HEK293 (cell line): Measurements from ENCODE around the gene JOSD2.

Experiments
- CTCF ChIA-PET: fragments of 350-600 bp; formaldehyde crosslinking; extraction: SDS; loops from one replicate; lab custom pipeline; 2021; ENCODE audit warnings: antibody characterized with exemption; lab: Yijun Ruan, JAX
- POLR2A ChIA-PET: fragments of 300-600 bp; formaldehyde crosslinking; extraction: SDS; loops from one replicate; lab custom pipeline; 2020; ENCODE audit warnings: antibody characterized with exemption, inconsistent platforms; lab: Yijun Ruan, JAX
- H3K27ac ChIP-seq: fragments of 200-500 bp; sonication (Bioruptor generic); 2 replicates; pipeline ENCODE4 v1.5.1; 2014; ENCODE audit warnings: low read depth, low read length, control low read depth, inconsistent platforms; ENCODE audit errors: extremely low read depth
- H3K36me3 ChIP-seq, 2 experiments: fragments of 200-500 bp in 1 of 2; sonication (Bioruptor generic) in 1 of 2; 1 replicate in 1 of 2; 2 replicates in 1 of 2; pipeline ENCODE4 v1.5.1; 2014 to 2017; ENCODE audit warnings: inconsistent platforms in 2 of 2, low read length in 2 of 2; ENCODE audit not compliant: control insufficient read depth in 2 of 2, insufficient read depth in 1 of 2
- H3K4me1 ChIP-seq: fragments of 200-500 bp; sonication (Bioruptor generic); 2 replicates; pipeline ENCODE4 v1.5.1; 2014; ENCODE audit warnings: mild to moderate bottlenecking, low read length, inconsistent platforms; ENCODE audit not compliant: control insufficient read depth, insufficient read depth
- H3K4me3 ChIP-seq: 2 replicates; pipeline ENCODE4 v1.5.1; 2011; ENCODE audit warnings: low read depth, mild to moderate bottlenecking, control low read depth, low read length, moderate library complexity
- H3K9me3 ChIP-seq: fragments of 200-500 bp; sonication (Bioruptor generic); 2 replicates; pipeline ENCODE4 v1.5.1; 2014; ENCODE audit warnings: low read depth, low read length, inconsistent platforms; ENCODE audit not compliant: control insufficient read depth, insufficient read depth
- BCL11B ChIP-seq: fragments of 450-650 bp; formaldehyde crosslinking; IDR thresholded peaks from 2 replicates; pipeline ENCODE4 v1.5.1; 2016; ENCODE audit warnings: low read depth, missing biosample characterization, missing genetic modification characterization
- GFI1B ChIP-seq: fragments of 450-650 bp; formaldehyde crosslinking; IDR thresholded peaks from 2 replicates; pipeline ENCODE4 v1.5.1; 2016; ENCODE audit warnings: missing biosample characterization, missing genetic modification characterization
- KLF10 ChIP-seq: fragments of 450-650 bp; IDR thresholded peaks from 2 replicates; pipeline ENCODE4 v1.5.1; 2018; ENCODE audit warnings: missing biosample characterization, mild to moderate bottlenecking, missing genetic modification characterization
- OSR2 ChIP-seq: fragments of 450-650 bp; formaldehyde crosslinking; IDR thresholded peaks from 2 replicates; pipeline ENCODE4 v1.5.1; 2016; ENCODE audit warnings: missing biosample characterization, missing genetic modification characterization
- OVOL3 ChIP-seq: fragments of 450-650 bp; formaldehyde crosslinking; IDR thresholded peaks from 2 replicates; pipeline ENCODE4 v1.5.1; 2016; ENCODE audit warnings: missing biosample characterization, missing genetic modification characterization
- SP3 ChIP-seq: fragments of 450-650 bp; formaldehyde crosslinking; IDR thresholded peaks from 2 replicates; pipeline ENCODE4 v1.5.1; 2016; ENCODE audit warnings: missing biosample characterization, missing genetic modification characterization
- TCF7L2 ChIP-seq: IDR thresholded peaks from 2 replicates; pipeline ENCODE4 v1.6.1; 2011; ENCODE audit warnings: low read depth, mild to moderate bottlenecking, inconsistent platforms, low read length, moderate library complexity, borderline replicate concordance
- ZFP3 ChIP-seq: fragments of 450-650 bp; formaldehyde crosslinking; IDR thresholded peaks from 2 replicates; pipeline ENCODE4 v1.5.1; 2016; ENCODE audit warnings: low read depth, missing biosample characterization, missing genetic modification characterization
- ZNF138 ChIP-seq: fragments of 450-650 bp; formaldehyde crosslinking; IDR thresholded peaks from 2 replicates; pipeline ENCODE4 v1.5.1; 2016; ENCODE audit warnings: missing biosample characterization, missing genetic modification characterization, borderline replicate concordance
- ZNF140 ChIP-seq: fragments of 450-650 bp; formaldehyde crosslinking; IDR thresholded peaks from 2 replicates; pipeline ENCODE4 v1.5.1; 2016; ENCODE audit warnings: missing biosample characterization, missing genetic modification characterization
- ZNF16 ChIP-seq: fragments of 450-650 bp; formaldehyde crosslinking; IDR thresholded peaks from 2 replicates; pipeline ENCODE4 v1.5.1; 2016; ENCODE audit warnings: low read depth, missing biosample characterization, missing genetic modification characterization
- ZNF174 ChIP-seq: fragments of 450-650 bp; formaldehyde crosslinking; IDR thresholded peaks from 2 replicates; pipeline ENCODE4 v1.5.0; 2017; ENCODE audit warnings: missing biosample characterization, mild to moderate bottlenecking, missing genetic modification characterization
- ZNF214 ChIP-seq: fragments of 450-650 bp; formaldehyde crosslinking; IDR thresholded peaks from 2 replicates; pipeline ENCODE4 v1.5.1; 2017; ENCODE audit warnings: missing biosample characterization, mild to moderate bottlenecking, missing genetic modification characterization, borderline replicate concordance
- ZNF24 ChIP-seq: fragments of 450-650 bp; formaldehyde crosslinking; IDR thresholded peaks from 2 replicates; pipeline ENCODE4 v1.5.1; 2016; ENCODE audit warnings: missing biosample characterization, missing genetic modification characterization
- ZNF302 ChIP-seq: fragments of 450-650 bp; formaldehyde crosslinking; IDR thresholded peaks from 2 replicates; pipeline ENCODE4 v1.5.1; 2016; ENCODE audit warnings: missing biosample characterization, missing genetic modification characterization, low read depth
- ZNF366 ChIP-seq: fragments of 450-650 bp; formaldehyde crosslinking; conservative IDR thresholded peaks from 2 replicates; pipeline ENCODE4 v1.5.1; 2016; ENCODE audit warnings: missing biosample characterization, missing genetic modification characterization
- ZNF549 ChIP-seq: fragments of 450-650 bp; IDR thresholded peaks from 2 replicates; pipeline ENCODE4 v1.5.1; 2018; ENCODE audit warnings: missing biosample characterization, missing genetic modification characterization, mild to moderate bottlenecking, inconsistent platforms, moderate library complexity
- ZNF629 ChIP-seq: fragments of 450-650 bp; formaldehyde crosslinking; IDR thresholded peaks from 2 replicates; pipeline ENCODE4 v1.5.1; 2017; ENCODE audit warnings: missing biosample characterization, missing genetic modification characterization
- ZNF654 ChIP-seq: fragments of 450-650 bp; formaldehyde crosslinking; IDR thresholded peaks from 2 replicates; pipeline ENCODE4 v1.5.1; 2016; ENCODE audit warnings: low read depth, missing biosample characterization, missing genetic modification characterization
- ZNF707 ChIP-seq: fragments of 450-650 bp; formaldehyde crosslinking; IDR thresholded peaks from 2 replicates; pipeline ENCODE4 v1.5.1; 2016; ENCODE audit warnings: missing biosample characterization, missing genetic modification characterization
- ZNF791 ChIP-seq: fragments of 450-650 bp; formaldehyde crosslinking; IDR thresholded peaks from 2 replicates; pipeline ENCODE4 v1.5.1; 2016; ENCODE audit warnings: missing biosample characterization, missing genetic modification characterization
- TF ChIP-seq, protein P1 (sequence below): fragments of 450-650 bp; formaldehyde crosslinking; IDR thresholded peaks from 2 replicates; pipeline ENCODE4 v1.5.1; 2017; ENCODE audit warnings: missing biosample characterization, missing genetic modification characterization
- TF ChIP-seq, protein P2 (sequence below): fragments of 450-650 bp; formaldehyde crosslinking; IDR thresholded peaks from 2 replicates; pipeline ENCODE4 v1.5.1; 2017; ENCODE audit warnings: missing biosample characterization, missing genetic modification characterization
- TF ChIP-seq, protein P3 (sequence below): fragments of 450-650 bp; formaldehyde crosslinking; IDR thresholded peaks from 2 replicates; pipeline ENCODE4 v1.5.1; 2016; ENCODE audit warnings: missing biosample characterization, missing genetic modification characterization, low read depth
- TF ChIP-seq, protein P4 (sequence below): fragments of 450-650 bp; formaldehyde crosslinking; IDR thresholded peaks from 2 replicates; pipeline ENCODE4 v1.5.1; 2016; ENCODE audit warnings: missing biosample characterization, missing genetic modification characterization
- TF ChIP-seq, protein P5 (sequence below): fragments of 450-650 bp; formaldehyde crosslinking; IDR thresholded peaks from 2 replicates; pipeline ENCODE4 v1.5.1; 2016; ENCODE audit warnings: missing biosample characterization, missing genetic modification characterization
- TF ChIP-seq, protein P6 (sequence below): fragments of 450-650 bp; formaldehyde crosslinking; IDR thresholded peaks from 2 replicates; pipeline ENCODE4 v1.5.1; 2016; ENCODE audit warnings: missing biosample characterization, missing genetic modification characterization
- TF ChIP-seq, protein P7 (sequence below): fragments of 450-650 bp; formaldehyde crosslinking; IDR thresholded peaks from 2 replicates; pipeline ENCODE4 v1.5.1; 2016; ENCODE audit warnings: missing biosample characterization, missing genetic modification characterization

JOSD2 gene

DNA sequence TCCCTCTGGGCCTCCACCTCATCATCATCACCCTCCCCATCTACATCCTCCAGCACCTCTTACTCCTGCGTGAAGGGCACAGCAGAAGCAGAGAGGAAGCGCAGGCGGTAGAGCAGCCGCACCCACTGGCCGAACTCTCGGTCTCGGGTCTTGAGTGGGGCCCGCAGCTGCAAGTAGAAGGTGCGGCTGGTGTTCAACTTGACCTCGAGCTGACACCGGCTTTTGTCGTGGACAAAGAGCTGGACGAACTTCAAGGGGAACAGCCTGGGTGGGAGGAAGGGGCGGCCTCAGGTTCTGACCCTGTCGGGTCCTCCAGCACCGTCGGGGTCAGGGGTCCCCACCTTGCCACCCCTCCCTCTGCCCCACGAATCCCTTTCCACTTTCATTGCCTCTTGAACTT lies 43.4 kb downstream of the JOSD2 start:
- CTCF ChIA-PET: interaction anchor here (1.3 kb wide), 1 partner anchor 110 kb away, joined by 5 read pairs; no protein-coding TSS in a partner anchor
- H3K27ac ChIP-seq: no peak overlapping the region
- H3K4me3 ChIP-seq: no peak overlapping the region
- H3K36me3 ChIP-seq: no peaks in the 10 kb centered on the region
- H3K4me1 ChIP-seq: no peaks in the 10 kb centered on the region
- no peak for TF ChIP-seq ZNF549
- TF ChIP-seq, protein P1, sequence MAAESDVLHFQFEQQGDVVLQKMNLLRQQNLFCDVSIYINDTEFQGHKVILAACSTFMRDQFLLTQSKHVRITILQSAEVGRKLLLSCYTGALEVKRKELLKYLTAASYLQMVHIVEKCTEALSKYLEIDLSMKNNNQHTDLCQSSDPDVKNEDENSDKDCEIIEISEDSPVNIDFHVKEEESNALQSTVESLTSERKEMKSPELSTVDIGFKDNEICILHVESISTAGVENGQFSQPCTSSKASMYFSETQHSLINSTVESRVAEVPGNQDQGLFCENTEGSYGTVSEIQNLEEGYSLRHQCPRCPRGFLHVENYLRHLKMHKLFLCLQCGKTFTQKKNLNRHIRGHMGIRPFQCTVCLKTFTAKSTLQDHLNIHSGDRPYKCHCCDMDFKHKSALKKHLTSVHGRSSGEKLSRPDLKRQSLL (tag by site-specific recombination): no peak
- no peak for TF ChIP-seq ZNF140 (tag by site-specific recombination)
- no peak for TF ChIP-seq OVOL3 (tag by site-specific recombination)
- TF ChIP-seq ZNF791 (tag by site-specific recombination): no peak
- TF ChIP-seq, protein P2, sequence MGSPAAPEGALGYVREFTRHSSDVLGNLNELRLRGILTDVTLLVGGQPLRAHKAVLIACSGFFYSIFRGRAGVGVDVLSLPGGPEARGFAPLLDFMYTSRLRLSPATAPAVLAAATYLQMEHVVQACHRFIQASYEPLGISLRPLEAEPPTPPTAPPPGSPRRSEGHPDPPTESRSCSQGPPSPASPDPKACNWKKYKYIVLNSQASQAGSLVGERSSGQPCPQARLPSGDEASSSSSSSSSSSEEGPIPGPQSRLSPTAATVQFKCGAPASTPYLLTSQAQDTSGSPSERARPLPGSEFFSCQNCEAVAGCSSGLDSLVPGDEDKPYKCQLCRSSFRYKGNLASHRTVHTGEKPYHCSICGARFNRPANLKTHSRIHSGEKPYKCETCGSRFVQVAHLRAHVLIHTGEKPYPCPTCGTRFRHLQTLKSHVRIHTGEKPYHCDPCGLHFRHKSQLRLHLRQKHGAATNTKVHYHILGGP (tag by site-specific recombination): no peak
- no peak for TF ChIP-seq GFI1B (tag by site-specific recombination)
- no peak for TF ChIP-seq ZNF302 (tag by site-specific recombination)
- TF ChIP-seq, protein P3, sequence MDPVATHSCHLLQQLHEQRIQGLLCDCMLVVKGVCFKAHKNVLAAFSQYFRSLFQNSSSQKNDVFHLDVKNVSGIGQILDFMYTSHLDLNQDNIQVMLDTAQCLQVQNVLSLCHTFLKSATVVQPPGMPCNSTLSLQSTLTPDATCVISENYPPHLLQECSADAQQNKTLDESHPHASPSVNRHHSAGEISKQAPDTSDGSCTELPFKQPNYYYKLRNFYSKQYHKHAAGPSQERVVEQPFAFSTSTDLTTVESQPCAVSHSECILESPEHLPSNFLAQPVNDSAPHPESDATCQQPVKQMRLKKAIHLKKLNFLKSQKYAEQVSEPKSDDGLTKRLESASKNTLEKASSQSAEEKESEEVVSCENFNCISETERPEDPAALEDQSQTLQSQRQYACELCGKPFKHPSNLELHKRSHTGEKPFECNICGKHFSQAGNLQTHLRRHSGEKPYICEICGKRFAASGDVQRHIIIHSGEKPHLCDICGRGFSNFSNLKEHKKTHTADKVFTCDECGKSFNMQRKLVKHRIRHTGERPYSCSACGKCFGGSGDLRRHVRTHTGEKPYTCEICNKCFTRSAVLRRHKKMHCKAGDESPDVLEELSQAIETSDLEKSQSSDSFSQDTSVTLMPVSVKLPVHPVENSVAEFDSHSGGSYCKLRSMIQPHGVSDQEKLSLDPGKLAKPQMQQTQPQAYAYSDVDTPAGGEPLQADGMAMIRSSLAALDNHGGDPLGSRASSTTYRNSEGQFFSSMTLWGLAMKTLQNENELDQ: no peak
- TF ChIP-seq ZNF214: no peak
- TF ChIP-seq ZNF366 (tag by site-specific recombination): no peak
- no peak for TF ChIP-seq ZFP3
- no peak for TF ChIP-seq KLF10 (tag by site-specific recombination)
- no peak for TF ChIP-seq ZNF24 (tag by site-specific recombination)
- TF ChIP-seq, protein P4, sequence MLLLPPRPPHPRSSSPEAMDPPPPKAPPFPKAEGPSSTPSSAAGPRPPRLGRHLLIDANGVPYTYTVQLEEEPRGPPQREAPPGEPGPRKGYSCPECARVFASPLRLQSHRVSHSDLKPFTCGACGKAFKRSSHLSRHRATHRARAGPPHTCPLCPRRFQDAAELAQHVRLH (tag by site-specific recombination): no peak
- TF ChIP-seq, all 188 proteins: peak for 0
- H3K9me3 ChIP-seq: no peaks in the 10 kb centered on the region
- POLR2A ChIA-PET: no interaction called here

GRCh38 chr19:50466706-50467039 lies 44.3 kb downstream of the JOSD2 start:
- Histone ChIP-seq H3K27ac (no peak overlapping the region), H3K9me3 (no peaks in the 10 kb centered on the region), H3K4me1 (no peaks in the 10 kb centered on the region), H3K36me3 (no peaks in the 10 kb centered on the region), H3K4me3 (no peak overlapping the region)
- POLR2A ChIA-PET: no interaction called here
- CTCF ChIA-PET: interaction anchor here (1.0 to 2.8 kb wide), 4 partner anchors 96 to 109 kb away, joined by 3 to 11 read pairs (median 4); no protein-coding TSS in a partner anchor
- TF ChIP-seq ZNF174 (tag by site-specific recombination): no peak
- TF ChIP-seq, protein P5, sequence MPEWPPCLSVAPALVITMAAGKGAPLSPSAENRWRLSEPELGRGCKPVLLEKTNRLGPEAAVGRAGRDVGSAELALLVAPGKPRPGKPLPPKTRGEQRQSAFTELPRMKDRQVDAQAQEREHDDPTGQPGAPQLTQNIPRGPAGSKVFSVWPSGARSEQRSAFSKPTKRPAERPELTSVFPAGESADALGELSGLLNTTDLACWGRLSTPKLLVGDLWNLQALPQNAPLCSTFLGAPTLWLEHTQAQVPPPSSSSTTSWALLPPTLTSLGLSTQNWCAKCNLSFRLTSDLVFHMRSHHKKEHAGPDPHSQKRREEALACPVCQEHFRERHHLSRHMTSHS (tag by site-specific recombination): no peak
- no peak for TF ChIP-seq SP3
- TF ChIP-seq, protein P6, sequence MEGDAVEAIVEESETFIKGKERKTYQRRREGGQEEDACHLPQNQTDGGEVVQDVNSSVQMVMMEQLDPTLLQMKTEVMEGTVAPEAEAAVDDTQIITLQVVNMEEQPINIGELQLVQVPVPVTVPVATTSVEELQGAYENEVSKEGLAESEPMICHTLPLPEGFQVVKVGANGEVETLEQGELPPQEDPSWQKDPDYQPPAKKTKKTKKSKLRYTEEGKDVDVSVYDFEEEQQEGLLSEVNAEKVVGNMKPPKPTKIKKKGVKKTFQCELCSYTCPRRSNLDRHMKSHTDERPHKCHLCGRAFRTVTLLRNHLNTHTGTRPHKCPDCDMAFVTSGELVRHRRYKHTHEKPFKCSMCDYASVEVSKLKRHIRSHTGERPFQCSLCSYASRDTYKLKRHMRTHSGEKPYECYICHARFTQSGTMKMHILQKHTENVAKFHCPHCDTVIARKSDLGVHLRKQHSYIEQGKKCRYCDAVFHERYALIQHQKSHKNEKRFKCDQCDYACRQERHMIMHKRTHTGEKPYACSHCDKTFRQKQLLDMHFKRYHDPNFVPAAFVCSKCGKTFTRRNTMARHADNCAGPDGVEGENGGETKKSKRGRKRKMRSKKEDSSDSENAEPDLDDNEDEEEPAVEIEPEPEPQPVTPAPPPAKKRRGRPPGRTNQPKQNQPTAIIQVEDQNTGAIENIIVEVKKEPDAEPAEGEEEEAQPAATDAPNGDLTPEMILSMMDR (tag by site-specific recombination): no peak
- no peak for TF ChIP-seq ZNF140 (tag by site-specific recombination)
- TF ChIP-seq ZNF629 (tag by site-specific recombination): no peak
- no peak for TF ChIP-seq OSR2 (tag by site-specific recombination)
- TF ChIP-seq TCF7L2: no peak
- no peak for TF ChIP-seq BCL11B (tag by site-specific recombination)
- no peak for TF ChIP-seq ZNF16
- TF ChIP-seq, protein P7, sequence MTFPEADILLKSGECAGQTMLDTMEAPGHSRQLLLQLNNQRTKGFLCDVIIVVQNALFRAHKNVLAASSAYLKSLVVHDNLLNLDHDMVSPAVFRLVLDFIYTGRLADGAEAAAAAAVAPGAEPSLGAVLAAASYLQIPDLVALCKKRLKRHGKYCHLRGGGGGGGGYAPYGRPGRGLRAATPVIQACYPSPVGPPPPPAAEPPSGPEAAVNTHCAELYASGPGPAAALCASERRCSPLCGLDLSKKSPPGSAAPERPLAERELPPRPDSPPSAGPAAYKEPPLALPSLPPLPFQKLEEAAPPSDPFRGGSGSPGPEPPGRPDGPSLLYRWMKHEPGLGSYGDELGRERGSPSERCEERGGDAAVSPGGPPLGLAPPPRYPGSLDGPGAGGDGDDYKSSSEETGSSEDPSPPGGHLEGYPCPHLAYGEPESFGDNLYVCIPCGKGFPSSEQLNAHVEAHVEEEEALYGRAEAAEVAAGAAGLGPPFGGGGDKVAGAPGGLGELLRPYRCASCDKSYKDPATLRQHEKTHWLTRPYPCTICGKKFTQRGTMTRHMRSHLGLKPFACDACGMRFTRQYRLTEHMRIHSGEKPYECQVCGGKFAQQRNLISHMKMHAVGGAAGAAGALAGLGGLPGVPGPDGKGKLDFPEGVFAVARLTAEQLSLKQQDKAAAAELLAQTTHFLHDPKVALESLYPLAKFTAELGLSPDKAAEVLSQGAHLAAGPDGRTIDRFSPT: no peak
- TF ChIP-seq ZNF707 (tag by site-specific recombination): no peak
- TF ChIP-seq ZNF654 (tag by site-specific recombination): no peak
- TF ChIP-seq ZNF138 (tag by site-specific recombination): no peak
